ENCODE results near the gene HNMT.

DNA sequence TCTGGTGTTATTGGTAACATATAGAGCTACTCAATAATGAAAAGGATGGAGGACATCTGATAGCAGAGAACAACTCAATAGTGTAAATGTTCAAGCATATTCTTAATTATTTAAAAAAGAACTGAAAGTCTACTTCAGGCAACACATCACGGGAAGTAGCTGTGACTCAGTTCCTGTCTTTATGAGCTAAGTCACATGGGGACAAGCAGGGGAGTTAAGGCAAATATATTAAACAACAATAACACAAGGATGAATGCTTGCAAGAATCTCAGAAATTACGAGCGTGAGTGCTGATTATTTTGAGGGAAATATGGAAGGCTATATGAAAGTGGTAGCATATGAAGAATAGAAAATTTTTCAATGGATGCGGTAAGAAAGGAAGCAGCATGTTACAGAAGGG is 4.0 kb upstream of the HNMT start:
- TF ChIP-seq, protein P1, sequence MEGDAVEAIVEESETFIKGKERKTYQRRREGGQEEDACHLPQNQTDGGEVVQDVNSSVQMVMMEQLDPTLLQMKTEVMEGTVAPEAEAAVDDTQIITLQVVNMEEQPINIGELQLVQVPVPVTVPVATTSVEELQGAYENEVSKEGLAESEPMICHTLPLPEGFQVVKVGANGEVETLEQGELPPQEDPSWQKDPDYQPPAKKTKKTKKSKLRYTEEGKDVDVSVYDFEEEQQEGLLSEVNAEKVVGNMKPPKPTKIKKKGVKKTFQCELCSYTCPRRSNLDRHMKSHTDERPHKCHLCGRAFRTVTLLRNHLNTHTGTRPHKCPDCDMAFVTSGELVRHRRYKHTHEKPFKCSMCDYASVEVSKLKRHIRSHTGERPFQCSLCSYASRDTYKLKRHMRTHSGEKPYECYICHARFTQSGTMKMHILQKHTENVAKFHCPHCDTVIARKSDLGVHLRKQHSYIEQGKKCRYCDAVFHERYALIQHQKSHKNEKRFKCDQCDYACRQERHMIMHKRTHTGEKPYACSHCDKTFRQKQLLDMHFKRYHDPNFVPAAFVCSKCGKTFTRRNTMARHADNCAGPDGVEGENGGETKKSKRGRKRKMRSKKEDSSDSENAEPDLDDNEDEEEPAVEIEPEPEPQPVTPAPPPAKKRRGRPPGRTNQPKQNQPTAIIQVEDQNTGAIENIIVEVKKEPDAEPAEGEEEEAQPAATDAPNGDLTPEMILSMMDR (IDR thresholded peaks at IDR 0.05; ENCODE audit: insufficient read depth, low read length, poor library complexity, severe bottlenecking), result no peak
- TF ChIP-seq EZH2phosphoT487 (conservative IDR thresholded peaks at IDR 0.05; ENCODE audit: low read length), result no peak
